Daoy (cell line): ENCODE results near the gene KLC4. TPM values are rescaled to one million over a fixed set of nuclear protein-coding genes. Genes with fewer than 3 reads are reported as not detected.

ENCODE experiments used
- DNase-seq: peaks from one replicate; pipeline ENCODE4 v3.0.0-alpha.2; 2015; ENCODE audit warnings: low read depth
- total RNA-seq: library from RNA; depleted of rRNA; stranded (reverse); fragments of >200 nt; shearing (Covaris generic); gene quantifications from 2 replicates; pipeline ENCODE4 v1.2.3, GENCODE V29; 2014; rRNA removed

Gene KLC4
- total RNA-seq: 14.8 and 18.9 TPM in 2 replicates

- peak; percentile 99 for DNase-seq
These were observed at the start of gene KLC4, which contains the start of gene MRPL2 for GRCh38 chr6:43059168-43060033. Gene KLC4 (plus strand): TSS chr6:43059631. CDS start chr6:43061336, 1,705 bp downstream. Gene MRPL2 (minus strand): TSS chr6:43059434. CDS start chr6:43059381, 53 bp downstream.

DNA sequence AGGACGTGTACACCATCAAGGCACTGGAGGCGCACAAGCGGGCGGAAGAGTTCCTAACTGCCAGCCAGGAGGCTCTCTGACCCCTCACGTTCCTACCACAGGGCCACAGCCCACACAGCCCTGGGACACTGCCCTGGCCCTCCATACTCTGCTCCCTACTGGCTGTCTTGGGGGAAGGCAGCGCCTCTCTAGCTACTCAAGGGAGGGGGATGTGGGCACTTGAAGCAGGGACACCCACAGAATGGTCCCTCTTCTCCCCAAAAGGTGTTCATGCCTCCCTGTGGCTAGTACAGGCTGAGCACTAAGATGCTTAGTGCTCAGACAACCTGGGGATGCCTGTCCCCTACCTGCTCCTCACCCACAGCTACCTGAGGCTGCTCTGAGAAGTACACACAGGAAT lies 48.2 kb upstream of the KLC4 start:
- DNase-seq: no peak

DNA sequence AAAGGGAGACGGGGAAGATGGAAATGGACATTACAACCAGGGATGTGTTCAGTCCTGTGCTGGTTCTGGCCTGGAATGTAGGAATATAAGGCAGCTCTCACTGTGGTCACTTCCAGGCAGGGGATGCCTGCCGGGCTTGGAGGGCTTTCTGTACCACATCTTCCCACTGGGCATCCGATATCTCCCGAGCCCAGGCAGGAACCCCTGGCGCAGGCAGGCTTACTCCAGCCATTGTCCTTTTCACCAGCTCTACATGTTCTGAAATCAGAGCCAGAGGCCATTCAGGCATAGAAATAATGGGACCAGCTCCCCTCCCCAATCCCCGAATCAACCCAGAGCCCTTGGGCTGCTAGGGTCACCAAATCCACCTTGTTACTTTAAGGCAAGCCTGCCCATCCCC lies 47.1 kb upstream of the KLC4 start:
- DNase-seq: no peak

DNA sequence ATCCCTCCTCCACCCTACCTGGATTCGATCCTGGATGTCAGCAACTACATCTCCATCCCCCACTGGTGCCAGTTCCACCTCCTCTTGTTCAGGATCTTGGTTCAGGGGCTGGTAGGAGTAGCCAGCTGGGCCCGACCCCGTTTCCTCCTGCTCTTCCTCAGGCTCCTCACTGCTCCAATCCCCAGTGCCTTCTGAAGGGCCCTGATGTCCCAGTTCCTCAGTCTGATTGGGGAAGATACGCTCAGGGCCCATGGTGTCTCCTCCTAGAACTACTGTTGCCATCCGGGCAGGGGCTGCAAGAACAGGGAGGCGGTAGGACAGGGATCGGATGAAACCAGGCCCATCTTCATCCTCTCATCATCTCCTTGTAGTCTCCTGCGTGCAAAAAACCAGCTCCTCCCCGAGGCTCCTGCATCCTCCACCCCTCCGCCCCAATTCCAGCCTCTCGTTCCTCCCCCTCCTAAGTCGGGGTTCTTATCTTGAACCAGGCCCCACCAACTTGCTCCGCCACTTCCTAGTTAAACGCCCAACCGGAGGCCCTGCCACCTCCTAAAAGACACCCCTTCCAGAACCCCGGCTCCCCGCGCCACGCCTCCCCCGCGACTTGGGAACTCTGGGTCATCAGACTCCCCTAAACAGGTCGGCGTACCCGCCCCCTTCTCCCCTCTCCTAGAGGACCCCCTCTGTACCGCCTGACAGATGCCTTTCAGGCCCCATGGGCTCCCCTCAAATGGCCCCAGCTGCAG lies 46.2 kb upstream of the KLC4 start:
- no peak for DNase-seq

GRCh38 chr6:43013843-43014433 lies 45.5 kb upstream of the KLC4 start, which contains the start of the genes KLHDC3 and MEA1:
Gene KLHDC3 (plus strand): TSS chr6:43014249. CDS start chr6:43017193, 2,944 bp downstream.
Gene MEA1 (minus strand): TSS chr6:43013946. CDS start chr6:43013813, 133 bp downstream.
- peak; percentile 100 for DNase-seq

- DNase-seq: no peak
These were observed 45.0 kb upstream of the KLC4 start for GRCh38 chr6:43014434-43014909.

DNA sequence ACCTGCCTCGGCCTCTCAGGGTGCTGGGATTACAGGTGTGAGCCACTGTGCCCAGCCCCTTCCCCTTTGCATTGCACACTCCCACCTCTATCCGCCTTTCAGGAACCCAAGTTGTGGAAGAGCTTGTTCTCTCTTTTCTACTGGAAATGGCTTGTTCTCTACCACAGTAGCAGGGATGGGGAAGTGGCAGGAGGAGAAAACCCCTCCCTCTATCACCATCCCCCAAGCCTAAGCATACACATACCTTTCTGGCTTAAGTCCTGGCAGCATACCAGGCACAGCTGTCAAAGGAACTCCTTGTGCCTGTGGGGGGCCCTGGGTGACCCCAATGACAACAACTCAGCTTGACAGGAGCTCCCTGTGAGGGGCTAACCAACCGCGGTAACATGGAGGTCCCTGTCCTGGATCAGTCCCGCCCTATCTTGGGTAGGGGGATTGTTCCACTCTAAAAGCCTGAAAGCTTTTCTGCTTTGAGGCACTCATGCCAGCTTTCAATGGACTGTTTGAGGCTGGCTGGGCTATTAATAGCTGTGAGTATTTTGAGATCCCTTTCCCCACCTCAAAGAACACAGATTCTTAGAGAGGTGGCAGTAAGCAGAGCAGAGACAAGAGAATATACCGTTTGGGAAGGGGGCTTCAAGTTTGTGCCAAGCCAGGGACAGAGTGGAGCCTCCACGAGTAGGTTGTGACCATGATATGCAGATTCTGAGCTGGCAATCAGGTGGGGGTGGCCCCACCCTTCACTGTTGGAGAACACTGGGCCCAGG lies 43.1 kb upstream of the KLC4 start:
- no peak for DNase-seq

DNA sequence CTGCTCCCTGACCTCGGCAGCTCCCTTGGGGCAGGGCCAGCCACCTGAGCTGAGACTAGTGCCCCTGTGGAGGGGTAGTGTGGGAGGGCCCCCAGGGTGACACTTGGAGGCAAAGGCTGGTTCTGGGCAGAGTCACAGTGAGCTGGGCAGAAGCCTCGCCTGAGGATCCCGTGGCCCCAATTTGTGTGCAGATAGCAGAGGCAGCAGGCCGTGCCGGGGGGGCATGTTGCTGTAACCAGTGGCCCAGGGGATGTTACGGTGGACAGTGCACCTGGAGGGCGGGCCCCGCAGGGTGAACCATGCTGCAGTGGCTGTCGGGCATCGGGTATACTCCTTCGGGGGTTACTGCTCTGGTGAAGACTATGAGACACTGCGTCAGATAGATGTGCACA lies 42.5 kb upstream of the KLC4 start:
- no peak for DNase-seq

DNA sequence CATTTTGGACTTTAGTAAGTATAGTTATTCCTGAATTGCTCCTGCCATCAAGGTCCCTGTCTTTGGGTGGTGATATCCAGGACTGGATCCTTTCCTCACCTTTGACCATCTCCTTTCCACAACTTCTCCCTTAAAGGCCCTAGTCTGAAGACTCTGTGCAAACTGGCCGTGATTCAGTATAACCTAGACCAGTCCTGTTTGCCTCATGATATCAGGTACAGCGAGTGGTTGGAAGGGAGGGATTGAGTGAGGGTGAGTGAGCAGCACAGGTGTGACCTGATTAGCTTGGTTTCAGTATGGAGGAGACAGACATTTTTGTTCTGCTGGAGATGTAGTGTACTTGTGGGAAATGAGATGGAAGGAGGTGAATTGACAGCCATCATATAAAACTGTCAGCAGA lies 40.3 kb upstream of the KLC4 start:
- no peak for DNase-seq

GRCh38 chr6:43020052-43020705 lies 39.3 kb upstream of the KLC4 start:
- no peak for DNase-seq

- DNase-seq: peak; percentile 32
These were observed 38.6 kb upstream of the KLC4 start for GRCh38 chr6:43020847-43021246.

DNA sequence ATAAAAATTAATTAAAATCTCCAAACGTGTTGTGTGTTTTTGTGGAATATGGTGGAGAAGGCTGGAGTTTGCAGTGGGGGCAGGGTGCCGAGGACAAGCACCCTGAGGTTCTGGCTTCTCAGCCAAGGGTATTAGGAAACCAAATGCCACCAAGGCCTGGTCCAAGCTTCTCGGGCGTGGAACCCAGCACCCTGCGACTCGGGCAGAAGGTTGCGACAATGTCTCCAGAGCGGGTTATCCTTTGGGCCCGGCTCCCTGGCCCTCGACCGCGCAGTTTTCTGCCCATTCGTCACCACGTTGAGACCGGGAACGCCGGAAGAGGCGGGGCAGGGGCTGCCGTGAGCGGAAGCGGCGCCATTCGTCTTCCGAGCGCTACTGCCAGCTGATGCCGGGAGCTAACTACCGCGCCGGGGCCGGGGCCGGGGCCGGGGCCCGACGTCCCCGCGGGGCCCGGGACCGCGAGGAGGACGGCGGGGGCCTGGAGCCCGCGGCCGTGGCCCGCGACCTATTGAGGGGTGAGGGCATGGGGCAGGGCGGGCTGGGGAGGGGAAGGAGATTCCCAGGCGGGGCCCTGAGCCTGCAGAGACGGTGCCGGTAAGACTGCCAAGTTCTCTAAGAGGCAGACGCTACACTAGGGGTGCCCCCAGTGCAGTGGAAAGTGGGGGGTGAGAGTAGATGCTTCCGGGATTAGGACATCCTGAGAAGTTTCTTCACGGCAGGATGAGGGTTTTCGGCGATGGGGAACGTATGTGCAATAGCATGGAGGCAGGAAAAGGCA lies 38.0 kb upstream of the KLC4 start, which contains the start of gene RRP36:
Gene RRP36, plus strand, starts transcription at position 354 of the 778 bp plus-strand sequence. Its CDS starts 32 bp downstream, at position 386.
- DNase-seq: peak; percentile 90

GRCh38 chr6:43024436-43024835 lies 35.0 kb upstream of the KLC4 start:
- DNase-seq: no peak

DNA sequence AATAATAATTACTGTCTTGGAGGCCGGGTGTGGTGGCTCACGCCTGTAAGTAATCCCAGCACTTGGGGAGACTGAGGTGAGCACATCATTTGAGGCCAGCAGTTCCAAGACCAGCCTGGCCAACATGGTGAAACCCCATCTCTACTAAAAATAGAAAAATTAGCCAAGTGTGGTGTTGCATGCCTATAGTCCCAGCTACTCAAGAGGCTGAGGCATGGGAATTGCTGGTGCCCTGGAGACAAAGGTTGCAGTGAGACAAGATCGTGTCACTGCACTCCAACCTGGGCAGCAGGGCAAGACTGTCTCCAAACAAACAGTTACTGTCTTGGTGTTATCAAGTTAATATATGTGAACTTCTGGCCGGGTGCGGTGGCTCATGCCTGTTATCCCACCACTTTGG lies 33.1 kb upstream of the KLC4 start:
- no peak for DNase-seq

DNA sequence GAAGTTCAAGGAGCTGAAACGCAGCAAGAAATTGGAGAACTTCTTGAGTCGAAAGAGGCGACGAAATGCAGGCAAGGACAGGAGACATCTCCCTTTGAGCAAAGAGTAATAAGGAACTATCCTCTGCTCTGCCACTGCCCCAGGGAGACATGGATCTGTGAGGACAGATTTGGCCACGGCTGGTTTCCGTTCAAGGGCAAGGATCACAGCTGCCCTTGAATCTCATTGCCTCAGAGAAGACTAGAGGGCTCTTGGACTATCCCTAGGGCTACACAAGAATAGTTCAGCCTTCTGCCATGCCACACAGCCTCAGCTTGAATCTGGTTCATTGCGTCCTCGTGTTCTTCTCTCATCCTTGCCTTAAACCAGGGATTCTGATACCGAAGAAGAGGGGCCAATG lies 30.3 kb upstream of the KLC4 start:
- DNase-seq: no peak

DNA sequence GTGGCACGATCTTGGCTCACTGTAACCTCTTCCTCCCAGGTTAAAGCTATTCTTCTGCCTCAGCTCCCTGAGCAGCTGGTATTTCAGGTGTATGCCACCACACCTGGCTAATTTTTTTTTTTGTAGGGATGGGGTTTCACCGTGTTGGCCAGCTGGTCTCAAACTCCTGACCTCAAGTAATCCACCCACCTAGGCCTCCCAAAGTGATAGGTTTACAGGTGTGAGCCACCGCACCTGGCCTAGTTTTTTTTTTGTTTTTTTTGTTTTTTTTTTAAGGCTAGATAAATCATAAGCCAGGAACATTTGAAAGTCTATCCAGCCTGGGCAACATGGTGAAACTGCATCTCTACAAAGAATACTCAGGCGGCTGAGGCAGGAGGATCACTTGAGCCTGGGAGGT lies 27.1 kb upstream of the KLC4 start:
- DNase-seq: no peak

DNA sequence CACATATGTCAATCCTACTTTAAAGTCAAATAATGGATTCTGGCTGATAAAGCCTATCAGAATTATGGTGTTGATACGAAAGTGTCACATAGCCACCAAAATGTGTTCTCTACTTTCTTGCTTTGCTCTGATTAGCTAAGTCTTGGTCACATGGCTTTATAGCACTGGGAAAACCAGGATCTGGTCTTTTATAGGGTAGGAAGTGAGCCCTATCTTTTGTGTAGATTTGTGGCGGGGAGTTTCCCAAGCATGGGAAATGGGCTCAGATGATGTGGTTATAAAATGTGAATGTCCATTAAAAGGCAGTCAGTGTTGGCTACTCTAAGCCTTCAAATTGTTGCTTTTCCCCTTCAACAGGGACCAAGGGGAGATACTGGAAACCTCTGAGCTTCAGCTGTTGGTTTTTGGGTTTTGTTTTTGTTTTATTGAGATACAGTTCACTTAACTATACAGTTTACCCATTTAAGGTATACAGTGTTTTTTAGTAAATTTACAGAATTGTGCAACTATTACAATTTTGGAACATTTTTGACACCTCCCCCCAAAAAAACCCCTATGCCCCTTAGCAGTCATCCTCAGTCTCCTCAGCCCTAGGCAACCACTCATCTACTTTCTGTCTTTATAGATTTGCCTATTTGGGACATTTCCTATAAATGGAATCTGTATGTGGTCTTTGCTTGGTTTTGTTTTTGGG lies 25.8 kb upstream of the KLC4 start:
- DNase-seq: no peak

DNA sequence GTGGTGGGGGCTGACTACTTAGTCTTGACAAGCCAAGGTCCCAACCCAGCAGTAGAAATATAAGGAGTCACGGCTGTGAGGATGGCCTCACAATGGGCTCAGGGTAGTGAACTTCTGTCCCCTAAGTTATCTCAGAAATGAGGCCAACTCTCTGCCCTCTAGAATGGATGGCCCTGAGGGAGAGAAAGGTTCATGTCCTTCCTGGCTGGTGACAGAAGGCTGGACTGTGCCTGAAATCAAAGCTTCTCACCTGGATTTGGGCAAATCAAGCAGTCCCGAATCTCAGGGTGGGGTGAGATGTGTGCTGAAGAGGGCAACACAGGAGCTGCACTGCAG lies 25.3 kb upstream of the KLC4 start:
- no peak for DNase-seq

GRCh38 chr6:43035495-43036194 lies 23.8 kb upstream of the KLC4 start:
- no peak for DNase-seq
